DMS 273 treated with DMSO at 0.1 percent for 48 hours (cell line): ENCODE results near the gene SH3RF2.
"Not testable (repeated sequence)": the region's sequence is repeated elsewhere in the genome, so short reads cannot be mapped to it uniquely, and the experiment has no call there.

ENCODE experiments used
- DNase-seq: peaks from one replicate; lab custom pipeline; 2025; lab: John Stamatoyannopoulos, UW

The SH3RF2 gene

GRCh38 chr5:145979270-145980223 is 43.2 kb downstream of the SH3RF2 start:
- DNase-seq: no peak

- no peak for DNase-seq
Measured at GRCh38 chr5:145980259-145980658, 43.9 kb downstream of the SH3RF2 start.

GRCh38 chr5:145980718-145981117 is 44.3 kb downstream of the SH3RF2 start:
- DNase-seq: no peak

- DNase-seq: no peak
Measured at GRCh38 chr5:145981589-145982571, 45.5 kb downstream of the SH3RF2 start.

GRCh38 chr5:145982572-145983318 is 46.4 kb downstream of the SH3RF2 start:
- no peak for DNase-seq

- DNase-seq: no peak
Measured at GRCh38 chr5:145983446-145983845, 47.1 kb downstream of the SH3RF2 start.

- DNase-seq: no peak
Measured at GRCh38 chr5:145984072-145984471, 47.7 kb downstream of the SH3RF2 start.

- DNase-seq: no peak
Measured at GRCh38 chr5:145987856-145988255, 51.5 kb downstream of the SH3RF2 start.

GRCh38 chr5:145988993-145989392 is 52.6 kb downstream of the SH3RF2 start:
- DNase-seq: no peak

- DNase-seq: no peak
Measured at GRCh38 chr5:145989428-145989827, 53.0 kb downstream of the SH3RF2 start.

GRCh38 chr5:145990170-145990569 is 53.8 kb downstream of the SH3RF2 start:
- DNase-seq: no peak

- DNase-seq: no peak
Measured at GRCh38 chr5:145991044-145991575, 54.7 kb downstream of the SH3RF2 start.

- DNase-seq: not testable (repeated sequence)
Measured at GRCh38 chr5:145993538-145993937, 57.2 kb downstream of the SH3RF2 start.

GRCh38 chr5:145996135-145996534 is 59.8 kb downstream of the SH3RF2 start:
- DNase-seq: no peak

- no peak for DNase-seq
Measured at GRCh38 chr5:145999208-145999607, 62.8 kb downstream of the SH3RF2 start.

GRCh38 chr5:146000072-146000471 is 63.7 kb downstream of the SH3RF2 start:
- no peak for DNase-seq

GRCh38 chr5:146001544-146002190 is 65.3 kb downstream of the SH3RF2 start:
- no peak for DNase-seq

- DNase-seq: no peak
Measured at GRCh38 chr5:146002491-146002890, 66.1 kb downstream of the SH3RF2 start.

GRCh38 chr5:146003852-146004251 is 67.5 kb downstream of the SH3RF2 start:
- DNase-seq: no peak

- no peak for DNase-seq
Measured at GRCh38 chr5:146005264-146005663, 68.9 kb downstream of the SH3RF2 start.

GRCh38 chr5:146005723-146006122 is 69.3 kb downstream of the SH3RF2 start:
- no peak for DNase-seq
